Measurements from ENCODE around the gene TBC1D14.

DNA sequence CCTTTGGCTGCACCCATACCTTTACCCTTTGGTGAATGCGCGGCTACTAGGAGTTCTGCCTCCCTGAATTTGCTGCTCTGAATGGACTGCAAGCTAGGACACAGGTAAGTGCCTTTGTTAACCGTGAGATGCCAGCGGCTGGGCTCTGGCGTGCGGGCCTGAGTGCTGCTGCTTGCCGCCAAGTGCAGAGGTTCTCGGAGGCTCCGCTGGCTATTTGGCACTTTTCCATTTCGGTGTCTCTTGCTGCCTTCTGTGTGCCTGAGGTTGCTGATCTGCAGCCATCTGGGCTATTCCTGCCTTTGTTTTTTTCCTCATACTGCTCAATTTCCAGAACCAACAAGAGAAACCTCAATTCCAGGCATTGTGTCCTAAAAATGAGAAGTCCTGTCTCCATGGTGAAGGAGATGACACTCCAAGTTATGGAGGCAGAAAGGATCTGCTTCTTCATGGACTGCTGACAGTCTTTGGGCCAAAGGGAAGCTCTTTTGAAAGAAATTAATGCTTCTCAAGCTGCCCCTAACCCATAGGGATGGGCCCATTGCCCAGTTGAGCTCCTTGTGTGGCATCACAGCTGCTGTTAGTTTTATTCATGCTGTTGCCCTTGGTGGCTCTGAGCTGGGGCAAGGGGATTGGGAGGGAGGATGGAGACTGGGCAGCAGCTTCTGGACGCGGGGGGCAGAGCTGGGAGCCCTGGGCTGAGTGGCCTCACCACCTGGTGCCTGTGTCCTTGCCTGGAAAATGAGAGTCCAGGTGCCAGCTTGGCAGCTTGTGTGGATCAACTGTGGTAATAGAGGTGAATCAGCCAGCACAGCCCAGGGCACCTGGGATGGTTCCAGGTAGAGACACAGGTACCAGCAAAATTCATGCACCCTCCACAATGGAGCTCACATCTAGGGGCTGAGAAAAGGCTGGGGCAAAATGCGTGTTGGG is 3.8 kb upstream of the TBC1D14 start:
- no peak for TF ChIP-seq POLR2AphosphoS5 (IDR thresholded peaks at IDR 0.05)
- TF ChIP-seq, protein P1, sequence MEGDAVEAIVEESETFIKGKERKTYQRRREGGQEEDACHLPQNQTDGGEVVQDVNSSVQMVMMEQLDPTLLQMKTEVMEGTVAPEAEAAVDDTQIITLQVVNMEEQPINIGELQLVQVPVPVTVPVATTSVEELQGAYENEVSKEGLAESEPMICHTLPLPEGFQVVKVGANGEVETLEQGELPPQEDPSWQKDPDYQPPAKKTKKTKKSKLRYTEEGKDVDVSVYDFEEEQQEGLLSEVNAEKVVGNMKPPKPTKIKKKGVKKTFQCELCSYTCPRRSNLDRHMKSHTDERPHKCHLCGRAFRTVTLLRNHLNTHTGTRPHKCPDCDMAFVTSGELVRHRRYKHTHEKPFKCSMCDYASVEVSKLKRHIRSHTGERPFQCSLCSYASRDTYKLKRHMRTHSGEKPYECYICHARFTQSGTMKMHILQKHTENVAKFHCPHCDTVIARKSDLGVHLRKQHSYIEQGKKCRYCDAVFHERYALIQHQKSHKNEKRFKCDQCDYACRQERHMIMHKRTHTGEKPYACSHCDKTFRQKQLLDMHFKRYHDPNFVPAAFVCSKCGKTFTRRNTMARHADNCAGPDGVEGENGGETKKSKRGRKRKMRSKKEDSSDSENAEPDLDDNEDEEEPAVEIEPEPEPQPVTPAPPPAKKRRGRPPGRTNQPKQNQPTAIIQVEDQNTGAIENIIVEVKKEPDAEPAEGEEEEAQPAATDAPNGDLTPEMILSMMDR (IDR thresholded peaks at IDR 0.05), result no peak
- TF ChIP-seq POLR2A (IDR thresholded peaks at IDR 0.05), result no peak

Data from sigmoid colon (tissue), 4 donors.